Measurements from ENCODE around the gene PIK3AP1. TPM values are rescaled to one million over a fixed set of nuclear protein-coding genes. Genes with fewer than 3 reads are reported as not detected.
"Not testable (repeated sequence)": the region's sequence is repeated elsewhere in the genome, so short reads cannot be mapped to it uniquely, and the experiment has no call there.

PIK3AP1 gene
- total RNA-seq, result 68.2 TPM

- peak; percentile 47 for DNase-seq (ENCODE audit: low spot score)
Measured at GRCh38 chr10:96720422-96721206, at the start of gene PIK3AP1. Gene PIK3AP1 (minus strand): TSS chr10:96720514. CDS start chr10:96720394, 120 bp downstream.

- no peak for DNase-seq (ENCODE audit: low spot score)
Measured at GRCh38 chr10:96768136-96768535, 47.8 kb upstream of the PIK3AP1 start.

GRCh38 chr10:96767611-96768010, 47.3 kb upstream of the PIK3AP1 start:
- DNase-seq (ENCODE audit: low spot score), result no peak

GRCh38 chr10:96765406-96766240, 45.3 kb upstream of the PIK3AP1 start:
- peak; percentile 75 for DNase-seq (ENCODE audit: low spot score)

DNA sequence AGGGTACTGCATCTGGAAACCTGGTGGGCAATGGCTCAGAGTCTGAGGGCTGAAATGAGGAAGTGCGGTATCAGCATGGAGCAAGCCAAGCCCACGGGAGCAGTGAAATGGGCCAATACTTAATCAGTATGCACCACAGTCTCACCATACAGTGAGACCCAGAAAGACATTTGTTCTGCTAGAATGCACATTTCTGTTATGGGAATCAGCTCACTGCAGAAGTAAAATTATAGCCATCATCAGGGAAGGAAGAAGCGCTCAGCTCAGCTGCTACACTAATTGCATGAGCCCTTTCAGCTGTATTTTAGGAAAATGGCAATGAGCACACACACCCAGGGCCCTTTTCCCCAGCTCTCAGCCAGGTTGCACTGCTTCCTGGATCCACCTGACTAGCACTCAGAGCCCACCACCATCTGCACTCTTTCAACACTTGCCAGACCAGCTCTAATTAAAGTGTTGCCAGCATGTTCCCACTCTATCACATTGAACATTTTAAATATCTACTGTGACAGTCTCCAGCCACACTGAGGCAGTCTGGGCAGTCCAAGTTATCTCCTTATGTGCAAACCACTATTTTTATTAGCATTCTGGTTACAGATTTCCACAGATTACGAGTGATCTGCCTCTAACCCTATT, 44.2 kb upstream of the PIK3AP1 start:
- no peak for DNase-seq (ENCODE audit: low spot score)

DNA sequence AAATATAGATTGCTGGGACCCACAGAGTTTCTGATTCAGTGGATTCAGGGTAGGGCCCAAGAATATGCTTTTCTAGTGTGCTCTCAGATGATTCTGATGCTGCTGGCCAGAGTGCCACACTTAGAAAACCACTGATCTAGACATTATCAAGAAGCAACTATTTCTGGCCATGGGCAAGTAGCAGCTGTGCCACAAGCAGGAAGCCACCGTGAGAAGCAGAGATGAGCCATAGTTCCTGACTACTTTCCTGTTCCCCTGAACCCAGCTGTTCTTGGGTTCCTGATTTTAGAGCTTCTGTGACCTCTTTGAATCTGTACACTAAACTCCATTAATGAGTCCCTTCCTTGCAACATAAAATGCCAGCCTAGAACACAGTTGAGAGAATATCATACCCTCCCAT, 38.1 kb upstream of the PIK3AP1 start:
- DNase-seq (ENCODE audit: low spot score), result no peak

GRCh38 chr10:96756111-96756903, 36.0 kb upstream of the PIK3AP1 start:
- no peak for DNase-seq (ENCODE audit: low spot score)

DNA sequence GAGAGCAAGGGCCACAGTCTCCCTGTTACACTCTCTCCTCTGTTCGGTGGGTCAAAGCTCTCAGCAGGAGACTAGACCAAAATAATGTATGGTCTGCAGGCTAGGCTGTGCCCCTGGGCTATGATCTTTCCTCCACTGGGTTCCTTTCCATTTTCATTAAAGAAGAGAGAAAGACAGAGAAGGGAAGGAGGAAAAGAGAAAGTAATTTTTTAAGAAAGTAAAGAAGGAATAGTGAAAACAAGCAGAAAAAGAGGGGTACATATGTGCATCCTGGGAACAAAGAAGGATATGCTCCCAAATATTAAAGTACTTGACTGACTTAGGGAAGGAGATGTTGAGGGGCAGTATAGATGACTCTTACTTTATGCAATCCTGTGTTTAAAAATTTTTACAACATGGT, 33.6 kb upstream of the PIK3AP1 start:
- no peak for DNase-seq (ENCODE audit: low spot score)

DNA sequence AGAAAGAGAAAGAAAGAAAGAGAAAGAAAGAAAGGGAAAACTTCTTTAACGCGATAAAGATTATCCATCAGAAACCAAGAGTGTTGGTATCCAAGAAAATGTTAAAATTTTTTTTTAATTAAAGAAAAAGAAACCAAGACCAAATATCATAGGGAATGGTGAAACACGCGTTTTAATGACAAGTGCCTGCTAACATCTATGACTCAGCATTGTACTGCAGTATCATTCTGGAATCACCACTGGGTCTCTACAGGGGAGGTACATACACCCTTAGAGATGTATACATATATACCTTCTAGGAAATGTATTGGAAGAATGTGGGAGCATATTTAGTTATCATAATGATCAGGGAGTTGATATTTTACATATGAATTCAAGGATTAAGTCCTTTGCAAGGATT, 32.1 kb upstream of the PIK3AP1 start:
- no peak for DNase-seq (ENCODE audit: low spot score)

DNA sequence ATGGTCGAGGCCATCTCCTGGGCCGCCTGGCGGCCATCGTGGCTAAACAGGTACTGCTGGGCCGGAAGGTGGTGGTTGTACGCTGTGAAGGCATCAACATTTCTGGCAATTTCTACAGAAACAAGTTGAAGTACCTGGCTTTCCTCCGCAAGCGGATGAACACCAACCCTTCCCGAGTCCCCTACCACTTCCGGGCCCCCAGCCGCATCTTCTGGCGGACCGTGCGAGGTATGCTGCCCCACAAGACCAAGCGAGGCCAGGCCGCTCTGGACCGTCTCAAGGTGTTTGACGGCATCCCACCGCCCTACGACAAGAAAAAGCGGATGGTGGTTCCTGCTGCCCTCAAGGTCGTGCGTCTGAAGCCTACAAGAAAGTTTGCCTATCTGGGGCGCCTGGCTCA, 30.0 kb upstream of the PIK3AP1 start:
- not testable (repeated sequence) for DNase-seq (ENCODE audit: low spot score)

- no peak for DNase-seq (ENCODE audit: low spot score)
Measured at GRCh38 chr10:96747734-96748550, 27.6 kb upstream of the PIK3AP1 start.

DNA sequence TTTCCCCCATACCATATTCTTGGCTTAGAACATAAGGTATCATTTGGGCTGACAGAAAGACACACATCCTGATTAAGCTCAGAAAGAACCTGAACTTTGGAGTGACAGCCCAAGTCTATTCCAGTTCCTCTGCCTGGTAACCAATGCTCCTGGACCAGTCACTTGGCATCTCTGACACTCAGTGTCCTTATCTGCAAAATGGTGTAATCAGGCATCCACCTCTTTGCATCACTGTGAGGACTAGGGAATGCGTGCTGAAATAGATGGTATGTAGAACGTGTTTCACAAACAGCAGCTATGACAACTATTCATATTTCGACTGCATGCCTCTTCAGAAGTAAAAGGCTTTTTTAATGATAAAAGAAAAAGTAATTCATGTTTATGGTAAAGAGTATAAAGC, 26.2 kb upstream of the PIK3AP1 start:
- no peak for DNase-seq (ENCODE audit: low spot score)

DNA sequence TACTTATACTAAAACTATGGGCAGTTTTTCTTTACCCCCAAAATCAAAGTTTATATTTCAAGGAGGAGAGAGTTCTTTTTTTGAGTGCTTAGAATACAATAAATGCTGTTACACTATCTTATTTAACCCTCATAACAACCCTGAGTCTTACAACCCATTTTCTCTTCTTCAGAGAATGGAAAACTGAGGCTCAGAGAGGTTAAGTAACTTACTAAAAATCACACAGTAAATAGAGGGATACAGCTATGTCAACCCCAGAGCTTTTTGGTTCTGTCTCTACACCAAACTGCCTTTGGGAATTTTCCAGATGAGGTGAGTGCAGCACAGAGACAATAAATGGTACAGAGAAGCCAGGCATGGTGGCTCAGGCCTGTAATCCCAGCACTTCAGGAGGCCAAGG, 25.6 kb upstream of the PIK3AP1 start:
- DNase-seq (ENCODE audit: low spot score), result no peak

- no peak for DNase-seq (ENCODE audit: low spot score)
Measured at GRCh38 chr10:96743988-96744585, 23.8 kb upstream of the PIK3AP1 start.

- not testable (repeated sequence) for DNase-seq (ENCODE audit: low spot score)
Measured at GRCh38 chr10:96741557-96741956, 21.2 kb upstream of the PIK3AP1 start.

GRCh38 chr10:96740579-96741281, 20.4 kb upstream of the PIK3AP1 start:
- DNase-seq (ENCODE audit: low spot score), result peak; percentile 45

DNA sequence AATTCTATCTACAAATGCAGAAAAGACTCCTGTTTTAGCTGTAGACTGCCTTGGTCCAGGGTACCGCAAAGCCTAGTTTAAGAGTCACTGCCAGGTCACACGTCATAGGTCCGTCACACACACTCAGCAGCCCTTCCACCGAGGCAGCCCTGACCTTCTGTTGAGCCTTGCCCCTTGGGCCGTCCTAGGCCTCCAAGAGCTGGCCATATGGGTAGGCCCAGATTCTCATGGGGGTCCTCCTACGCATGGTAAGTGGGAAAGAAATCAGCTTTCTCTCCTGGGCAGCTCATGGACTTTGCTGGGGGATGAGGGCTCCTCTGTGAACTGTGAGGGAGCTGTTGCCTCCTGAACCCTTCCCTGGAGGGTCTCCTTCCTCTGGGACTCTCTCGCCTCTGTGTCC, 19.8 kb upstream of the PIK3AP1 start:
- DNase-seq (ENCODE audit: low spot score), result no peak

GRCh38 chr10:96737307-96737902, 17.1 kb upstream of the PIK3AP1 start:
- DNase-seq (ENCODE audit: low spot score), result not testable (repeated sequence)

DNA sequence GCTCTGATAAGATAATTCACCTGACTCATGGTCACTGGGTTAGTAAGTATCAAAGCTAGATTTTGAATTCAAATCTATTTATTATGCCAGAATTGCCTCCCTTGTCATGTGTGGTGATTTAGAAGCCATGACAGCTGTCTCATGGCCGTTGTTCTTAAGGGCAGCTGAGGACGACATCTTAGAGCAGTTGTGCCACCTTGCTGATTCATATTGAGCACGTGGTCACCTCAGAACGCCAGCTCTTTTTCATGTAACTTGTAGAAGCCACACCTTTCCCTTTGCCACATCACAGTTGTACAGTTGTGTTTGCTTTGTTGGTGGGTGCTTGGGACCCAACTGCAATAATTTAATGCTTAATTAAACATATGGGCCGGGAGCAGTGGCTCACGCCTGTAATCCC, 4.3 kb upstream of the PIK3AP1 start:
- no peak for DNase-seq (ENCODE audit: low spot score)

All from mucosa of gallbladder (tissue), 1 donor.